GM12864 (cell line): Measurements from ENCODE around the gene COMMD10.

ENCODE experiments used
- DNase-seq: peaks from one replicate; pipeline ENCODE4 v3.0.0-alpha.2; 2011; ENCODE audit warnings: low read depth
- H3K4me3 ChIP-seq: 2 replicates; pipeline ENCODE4 v1.5.1; 2011; ENCODE audit warnings: mild to moderate bottlenecking, low read depth, low read length, control low read depth
- CTCF ChIP-seq: IDR thresholded peaks from 2 replicates; pipeline ENCODE4 v1.5.1; 2011; ENCODE audit warnings: low read depth, mild to moderate bottlenecking, moderate library complexity, low read length, control low read depth, inconsistent platforms; ENCODE audit errors: missing control alignments

COMMD10 gene

GRCh38 chr5:116234681-116235080 lies 149.9 kb downstream of the COMMD10 start:
- no peak for TF ChIP-seq CTCF
- H3K4me3 ChIP-seq, result no peak overlapping the region
- no peak for DNase-seq

- no peak overlapping the region for H3K4me3 ChIP-seq
- TF ChIP-seq CTCF, result peak; percentile 22
- DNase-seq, result no peak
Observed at GRCh38 chr5:116237917-116238500, 153.2 kb downstream of the COMMD10 start.

GRCh38 chr5:116242343-116242742 lies 157.5 kb downstream of the COMMD10 start:
- DNase-seq, result no peak
- no peak for TF ChIP-seq CTCF
- H3K4me3 ChIP-seq, result no peak overlapping the region

- no peak for DNase-seq
- no peak for TF ChIP-seq CTCF
Observed at GRCh38 chr5:116248432-116248831, 163.6 kb downstream of the COMMD10 start.

GRCh38 chr5:116249648-116250047 lies 164.8 kb downstream of the COMMD10 start:
- DNase-seq, result no peak
- TF ChIP-seq CTCF, result no peak

More at GRCh38 chr5:116248432-116248831, 163.6 kb downstream of the COMMD10 start:
- no peak overlapping the region for H3K4me3 ChIP-seq

DNA sequence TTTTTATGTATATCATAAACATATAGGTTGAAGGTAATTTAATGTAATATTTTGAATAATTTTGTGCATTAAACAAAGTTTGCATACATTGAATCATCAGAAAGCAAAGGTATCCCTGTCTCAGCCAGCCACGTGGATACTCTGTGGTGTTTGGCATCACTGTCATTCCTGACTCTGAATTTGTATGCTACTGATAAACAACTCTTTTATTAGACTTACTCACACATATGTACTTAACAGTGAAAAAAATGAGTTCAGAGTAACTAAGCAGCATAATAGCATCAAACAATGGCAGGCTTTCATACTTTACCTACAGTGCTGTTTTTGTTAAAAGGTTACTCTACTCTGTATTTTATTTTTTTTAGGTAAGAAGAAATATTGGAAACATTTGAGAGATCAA lies 171.9 kb downstream of the COMMD10 start:
- H3K4me3 ChIP-seq, result no peak overlapping the region
- no peak for TF ChIP-seq CTCF
- no peak for DNase-seq

More at GRCh38 chr5:116249648-116250047, 164.8 kb downstream of the COMMD10 start:
- no peak overlapping the region for H3K4me3 ChIP-seq

DNA sequence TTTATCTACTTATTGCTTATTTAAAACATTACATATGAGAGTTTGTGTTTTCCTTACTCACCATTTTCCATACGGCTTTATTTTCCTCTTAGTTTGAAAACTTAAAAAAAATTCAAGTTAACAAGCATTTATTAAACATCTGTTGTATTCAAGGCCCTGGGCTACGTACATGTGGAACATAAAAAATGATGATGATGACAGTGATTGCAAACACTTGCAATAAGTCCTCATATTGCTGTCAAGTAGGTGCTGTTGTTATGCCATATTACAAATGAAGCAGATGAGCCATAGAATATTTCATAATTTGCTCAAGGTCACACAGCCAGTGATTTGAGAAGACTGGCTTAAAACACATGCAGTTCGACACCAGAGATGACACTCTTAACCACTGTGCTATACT lies 180.6 kb downstream of the COMMD10 start:
- no peak for TF ChIP-seq CTCF
- DNase-seq, result no peak
- H3K4me3 ChIP-seq, result no peak overlapping the region
